Suprapubic skin (tissue), 4 donors: Measurements from ENCODE around the gene PARP16. TPM values are rescaled to one million over a fixed set of nuclear protein-coding genes. Genes with fewer than 3 reads are reported as not detected.

ENCODE experiments used
- DNase-seq, 2 donors: peaks; one replicate each; pipeline ENCODE4 v3.0.0-alpha.2; 2019; ENCODE audit warnings: low spot score in 2 of 2
- H3K27ac ChIP-seq: fragments of 200-600 bp; sonication (generic); one replicate; pipeline ENCODE4 v1.5.1; 2019
- H3K27me3 ChIP-seq: fragments of 200-600 bp; sonication (generic); one replicate; pipeline ENCODE4 v1.5.1; 2019
- H3K36me3 ChIP-seq: fragments of 200-600 bp; sonication (generic); one replicate; pipeline ENCODE4 v1.5.1; 2019
- H3K4me1 ChIP-seq: fragments of 200-600 bp; sonication (generic); one replicate; pipeline ENCODE4 v1.5.1; 2019
- H3K4me3 ChIP-seq: fragments of 200-600 bp; sonication (generic); one replicate; pipeline ENCODE4 v1.5.1; 2019; ENCODE audit warnings: mild to moderate bottlenecking
- H3K9me3 ChIP-seq: fragments of 200-600 bp; sonication (generic); one replicate; pipeline ENCODE4 v1.5.1; 2019
- EP300 ChIP-seq: sonication (generic); formaldehyde crosslinking; IDR thresholded peaks from one replicate; pipeline ENCODE4 v1.6.1; 2017; ENCODE audit warnings: antibody characterized with exemption
- POLR2A ChIP-seq, 2 donors: fragments of 450-650 bp; IDR thresholded peaks; one replicate each; pipeline ENCODE4 v1.6.1; 2017; ENCODE audit warnings: antibody characterized with exemption in 2 of 2, mild to moderate bottlenecking in 2 of 2, moderate library complexity in 2 of 2
- POLR2AphosphoS5 ChIP-seq, 3 donors: sonication (generic); formaldehyde crosslinking; IDR thresholded peaks; one replicate each; pipeline ENCODE4 v1.6.1; 2017; ENCODE audit warnings: antibody characterized with exemption in 3 of 3
- WGBS: methylation state at CpG from one replicate; pipeline ENCODE4 v1.1.5; 2018; 5-methylcytosine and 5-hydroxymethylcytosine counted together
- total RNA-seq, 4 donors: library from RNA; depleted of rRNA; stranded (reverse); fragments of >200 nt; gene quantifications; one replicate each; pipeline ENCODE4 v1.1.0, GENCODE V29; 2016
- TF ChIP-seq, protein P1 (sequence below), 2 donors: fragments of 200-600 bp in 1 of 2; fragments of 450-650 bp in 1 of 2; sonication (generic) in 1 of 2; IDR thresholded peaks; one replicate each; pipeline ENCODE4 v1.5.1; 2016 to 2019; ENCODE audit warnings: antibody characterized with exemption in 2 of 2, mild to moderate bottlenecking in 1 of 2, moderate library complexity in 1 of 2

The PARP16 gene
- total RNA-seq, 4 donors from 2014 or later = 8.2 to 16.7 (median 11.7) TPM

DNA sequence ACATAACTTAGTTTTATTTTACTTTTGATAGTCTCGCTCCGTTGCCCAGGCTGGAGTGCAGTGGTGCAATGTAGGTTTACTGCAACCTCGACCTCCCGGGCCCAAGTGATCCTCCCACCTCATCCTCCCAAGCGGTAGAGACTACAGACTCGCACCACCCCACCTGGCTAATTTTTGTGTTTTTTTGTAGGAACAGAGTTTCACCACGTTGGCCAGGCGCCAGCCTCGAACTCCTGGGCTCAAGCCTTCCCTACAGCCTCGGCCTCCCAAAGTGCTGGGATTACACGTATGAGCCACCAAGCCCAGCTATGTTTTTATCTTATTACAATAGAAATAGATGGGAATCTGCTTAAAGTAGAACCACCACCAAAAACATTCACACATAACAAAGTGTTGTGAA, 12.0 kb upstream of the PARP16 start:
- Histone ChIP-seq H3K9me3 (no peaks in the 10 kb centered on the region), H3K36me3 (no peaks in the 10 kb centered on the region), H3K27me3 (no peaks in the 10 kb centered on the region), H3K4me3 (no peak overlapping the region), H3K27ac (no peak overlapping the region), H3K4me1 (peaks cover 33% of the 10 kb centered on the region)
- DNase-seq = no peak
- 73% methylated on average over 11 of the region's 11 CpGs for WGBS
- TF ChIP-seq POLR2A (IDR thresholded peaks at IDR 0.05) (no peak), POLR2AphosphoS5 (IDR thresholded peaks at IDR 0.05) (no peak), EP300 (no peak)
- TF ChIP-seq, protein P1, sequence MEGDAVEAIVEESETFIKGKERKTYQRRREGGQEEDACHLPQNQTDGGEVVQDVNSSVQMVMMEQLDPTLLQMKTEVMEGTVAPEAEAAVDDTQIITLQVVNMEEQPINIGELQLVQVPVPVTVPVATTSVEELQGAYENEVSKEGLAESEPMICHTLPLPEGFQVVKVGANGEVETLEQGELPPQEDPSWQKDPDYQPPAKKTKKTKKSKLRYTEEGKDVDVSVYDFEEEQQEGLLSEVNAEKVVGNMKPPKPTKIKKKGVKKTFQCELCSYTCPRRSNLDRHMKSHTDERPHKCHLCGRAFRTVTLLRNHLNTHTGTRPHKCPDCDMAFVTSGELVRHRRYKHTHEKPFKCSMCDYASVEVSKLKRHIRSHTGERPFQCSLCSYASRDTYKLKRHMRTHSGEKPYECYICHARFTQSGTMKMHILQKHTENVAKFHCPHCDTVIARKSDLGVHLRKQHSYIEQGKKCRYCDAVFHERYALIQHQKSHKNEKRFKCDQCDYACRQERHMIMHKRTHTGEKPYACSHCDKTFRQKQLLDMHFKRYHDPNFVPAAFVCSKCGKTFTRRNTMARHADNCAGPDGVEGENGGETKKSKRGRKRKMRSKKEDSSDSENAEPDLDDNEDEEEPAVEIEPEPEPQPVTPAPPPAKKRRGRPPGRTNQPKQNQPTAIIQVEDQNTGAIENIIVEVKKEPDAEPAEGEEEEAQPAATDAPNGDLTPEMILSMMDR (IDR thresholded peaks at IDR 0.05) = no peak

DNA sequence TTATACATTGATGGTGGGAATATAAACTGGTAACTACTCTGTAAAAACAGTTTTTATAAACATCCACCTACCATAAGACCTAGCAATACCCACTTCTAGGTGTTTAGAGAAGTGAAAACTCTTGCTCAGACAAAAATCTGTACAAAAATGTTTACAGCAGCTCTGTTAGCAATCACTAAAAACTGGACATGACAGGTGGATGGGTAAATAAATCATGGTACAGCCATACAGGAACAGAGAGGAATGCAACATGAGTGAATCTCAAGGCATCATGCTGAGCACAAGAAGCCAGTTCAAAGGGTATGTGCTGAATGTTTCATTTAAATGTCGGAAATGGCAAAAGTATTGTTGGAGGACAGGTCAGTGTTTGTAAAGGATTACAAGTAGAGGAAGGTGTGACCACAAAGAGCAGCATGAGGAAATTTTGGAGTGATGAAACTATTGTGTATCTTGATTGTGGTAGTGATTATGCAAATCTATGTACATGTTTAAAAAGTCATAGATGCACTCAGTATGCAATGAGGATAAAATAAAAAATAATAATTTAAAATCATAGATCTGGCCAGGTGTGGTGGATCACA, 6.3 kb upstream of the PARP16 start:
- TF ChIP-seq POLR2AphosphoS5 (IDR thresholded peaks at IDR 0.05) (no peak), POLR2A (IDR thresholded peaks at IDR 0.05) (no peak), EP300 (no peak)
- TF ChIP-seq, protein P1 (IDR thresholded peaks at IDR 0.05) = no peak
- H3K27ac ChIP-seq = no peak overlapping the region

DNA sequence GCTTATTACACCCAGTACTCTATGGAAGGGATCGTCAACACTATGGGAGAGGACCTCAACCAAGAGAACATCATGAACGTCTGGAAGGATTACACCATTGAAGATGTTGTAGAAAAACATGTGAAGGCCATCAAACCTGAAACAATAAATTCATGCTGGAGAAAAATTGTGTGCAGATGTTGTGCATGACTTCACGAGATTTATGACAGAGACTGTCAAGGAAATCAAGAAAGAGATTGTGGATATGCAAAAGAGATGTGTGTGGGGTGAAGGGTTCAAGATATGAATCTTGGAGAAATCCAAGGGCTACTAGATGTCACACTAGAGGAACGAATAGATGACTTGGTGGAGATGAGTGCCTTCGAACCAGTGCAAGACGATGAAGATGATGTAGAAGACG, 3.5 kb upstream of the PARP16 start:
- H3K27me3 ChIP-seq = no peaks in the 10 kb centered on the region
- TF ChIP-seq EP300 = no peak
- no peak for TF ChIP-seq POLR2A (IDR thresholded peaks at IDR 0.05)
- TF ChIP-seq POLR2AphosphoS5 (IDR thresholded peaks at IDR 0.05) = no peak
- TF ChIP-seq, protein P1 (IDR thresholded peaks at IDR 0.05) = no peak
- WGBS = 77% methylated on average over 7 of the region's 7 CpGs

More for the DNA sequence above, 6.3 kb upstream of the PARP16 start:
- peaks cover 26% of the 10 kb centered on the region for H3K4me1 ChIP-seq
- WGBS = 73% methylated on average over 1 of the region's 1 CpG
- H3K27me3 ChIP-seq = no peaks in the 10 kb centered on the region
- H3K36me3 ChIP-seq = no peaks in the 10 kb centered on the region
- H3K4me3 ChIP-seq = no peak overlapping the region
- no peak for DNase-seq
- H3K9me3 ChIP-seq = no peaks in the 10 kb centered on the region

DNA sequence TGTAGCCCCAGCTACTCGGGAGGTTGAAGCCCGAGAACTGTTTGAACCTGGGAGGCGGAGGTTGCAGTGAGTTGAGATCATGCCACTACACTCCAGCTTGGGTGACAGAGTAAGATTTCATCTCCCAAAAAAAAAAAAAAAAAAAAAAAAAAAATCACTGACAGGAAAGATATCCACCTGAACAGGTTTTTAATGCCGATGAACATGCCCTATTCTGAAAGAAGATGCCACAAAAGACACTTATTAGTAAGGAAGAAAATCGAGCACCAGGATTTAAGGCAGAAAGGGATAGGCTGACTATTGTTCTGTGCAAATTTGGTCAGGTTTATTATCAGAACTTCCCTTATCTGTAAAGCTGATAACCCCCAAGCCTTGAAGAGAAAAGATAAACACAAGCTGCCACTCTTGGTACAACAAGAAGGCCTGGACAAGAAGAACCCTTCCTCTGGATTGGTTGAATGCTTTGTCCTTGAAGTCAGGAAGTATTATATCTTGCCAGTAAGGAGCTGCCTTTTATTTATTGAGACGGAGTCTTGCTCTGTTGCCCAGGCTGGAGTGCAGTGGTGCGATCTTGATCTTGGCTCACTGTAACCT, 2.7 kb upstream of the PARP16 start:
- TF ChIP-seq EP300 (no peak), POLR2A (IDR thresholded peaks at IDR 0.05) (no peak), POLR2AphosphoS5 (IDR thresholded peaks at IDR 0.05) (no peak)
- TF ChIP-seq, protein P1 (IDR thresholded peaks at IDR 0.05) = no peak
- Histone ChIP-seq H3K4me3 (no peak overlapping the region), H3K9me3 (no peaks in the 10 kb centered on the region), H3K27ac (no peak overlapping the region), H3K36me3 (no peaks in the 10 kb centered on the region), H3K4me1 (peaks cover 21% of the 10 kb centered on the region), H3K27me3 (no peaks in the 10 kb centered on the region)
- DNase-seq = no peak
- 95% methylated on average over 7 of the region's 7 CpGs for WGBS

More for the DNA sequence above, 3.5 kb upstream of the PARP16 start:
- Histone ChIP-seq H3K36me3 (no peaks in the 10 kb centered on the region), H3K4me1 (peaks cover 17% of the 10 kb centered on the region), H3K9me3 (no peaks in the 10 kb centered on the region), H3K4me3 (no peak overlapping the region), H3K27ac (no peak overlapping the region)
- no peak for DNase-seq

DNA sequence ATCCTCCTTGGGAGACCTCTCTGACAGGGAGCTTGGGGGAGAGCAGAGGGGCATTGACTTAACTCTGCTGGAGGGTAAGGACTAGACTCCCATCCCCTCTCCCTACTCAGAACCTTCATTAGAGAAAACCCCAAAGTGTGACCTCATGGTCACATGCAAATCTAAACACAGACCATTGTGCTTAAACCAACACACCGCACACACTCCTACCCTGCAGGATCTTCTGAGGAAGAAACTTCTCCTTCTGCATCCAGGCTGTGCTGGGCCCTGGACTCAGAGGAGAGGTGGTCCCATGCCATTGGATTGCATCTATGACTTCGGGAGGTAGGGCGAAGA, 805 bp upstream of the PARP16 start:
- Histone ChIP-seq H3K27me3 (no peaks in the 10 kb centered on the region), H3K4me1 (peaks cover 32% of the 10 kb centered on the region), H3K9me3 (no peaks in the 10 kb centered on the region), H3K36me3 (no peaks in the 10 kb centered on the region), H3K27ac (peak overlapping the region; percentile 82), H3K4me3 (peak overlapping the region; percentile 61)
- TF ChIP-seq POLR2A (IDR thresholded peaks at IDR 0.05) = no peak
- TF ChIP-seq, protein P1 (IDR thresholded peaks at IDR 0.05) = no peak
- TF ChIP-seq EP300 = no peak
- no peak for TF ChIP-seq POLR2AphosphoS5 (IDR thresholded peaks at IDR 0.05)
- no peak for DNase-seq
- WGBS = 100% methylated on average over 2 of the region's 3 CpGs
